ENCODE measurements around the gene RCL1. TPM values are rescaled to one million over a fixed set of nuclear protein-coding genes. Genes with fewer than 3 reads are reported as not detected.

The RCL1 gene
- total and polyA plus RNA-seq, 2 of the 13 experiments (the other 11 are each of a cell fraction or from before 2014, with no cell fraction given) = 22.3 to 31.6 TPM

DNA sequence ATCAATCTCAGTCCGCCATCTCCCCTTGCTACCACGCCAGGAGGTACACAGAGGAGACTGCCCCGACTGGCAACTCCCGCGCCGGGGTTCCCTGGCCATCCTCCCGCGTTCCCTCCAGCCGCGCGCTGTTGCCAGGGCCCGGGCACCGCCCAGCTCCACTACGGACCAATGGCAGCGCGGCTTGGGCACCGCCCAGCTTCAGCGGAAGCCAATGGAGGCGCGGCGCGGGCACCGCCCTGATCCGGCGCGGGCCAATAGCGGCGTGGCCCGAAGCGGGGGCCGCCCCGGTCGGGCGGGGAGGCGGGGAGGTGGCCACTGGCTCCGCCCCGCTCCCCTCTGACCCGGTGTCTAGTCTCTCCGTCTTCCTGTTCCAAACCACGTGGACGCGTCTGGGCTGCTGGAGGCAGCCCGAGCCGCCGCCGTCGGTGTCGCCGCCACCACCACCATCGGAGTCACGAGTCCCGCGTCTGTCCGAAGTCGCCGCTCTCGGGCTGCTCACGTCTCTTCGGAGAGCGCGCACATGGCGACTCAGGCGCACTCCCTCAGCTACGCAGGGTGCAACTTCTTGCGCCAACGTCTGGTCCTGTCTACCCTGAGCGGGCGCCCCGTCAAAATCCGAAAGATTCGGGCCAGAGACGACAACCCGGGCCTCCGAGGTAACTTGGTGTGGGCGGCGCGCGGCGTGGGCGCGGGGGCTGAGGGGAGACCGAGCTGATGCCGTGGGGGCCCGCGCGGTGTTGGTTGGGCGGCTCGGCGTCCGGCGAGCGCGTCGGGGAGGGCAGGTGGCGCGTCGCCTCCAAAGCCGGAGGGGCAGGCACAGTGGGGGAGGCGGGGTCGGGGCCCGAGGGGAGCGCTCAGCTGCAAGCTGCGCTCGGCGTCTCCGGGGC, at the start of gene RCL1 (continued):
- TF ChIP-seq, protein P1, sequence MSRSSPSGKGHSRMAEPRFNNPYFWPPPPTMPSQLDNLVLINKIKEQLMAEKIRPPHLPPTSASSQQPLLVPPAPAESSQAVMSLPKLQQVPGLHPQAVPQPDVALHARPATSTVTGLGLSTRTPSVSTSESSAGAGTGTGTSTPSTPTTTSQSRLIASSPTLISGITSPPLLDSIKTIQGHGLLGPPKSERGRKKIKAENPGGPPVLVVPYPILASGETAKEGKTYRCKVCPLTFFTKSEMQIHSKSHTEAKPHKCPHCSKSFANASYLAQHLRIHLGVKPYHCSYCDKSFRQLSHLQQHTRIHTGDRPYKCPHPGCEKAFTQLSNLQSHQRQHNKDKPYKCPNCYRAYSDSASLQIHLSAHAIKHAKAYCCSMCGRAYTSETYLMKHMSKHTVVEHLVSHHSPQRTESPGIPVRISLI (CRISPR knock-in tag; IDR thresholded peaks at IDR 0.05; ENCODE audit: borderline replicate concordance) = no peak
- TF ChIP-seq NFKBIZ (CRISPR knock-in tag; IDR thresholded peaks at IDR 0.05) (no peak), NRL (CRISPR knock-in tag; IDR thresholded peaks at IDR 0.05; ENCODE audit: borderline replicate concordance) (no peak; the same call in none of the 2 replicates), SOX5 (CRISPR knock-in tag; IDR thresholded peaks at IDR 0.05; ENCODE audit: borderline replicate concordance) (no peak), POGZ (CRISPR knock-in tag; IDR thresholded peaks at IDR 0.05) (peak; percentile 53; the same call in 1 of the 2 replicates), SNAI1 (CRISPR knock-in tag; IDR thresholded peaks at IDR 0.05; ENCODE audit: borderline replicate concordance) (no peak), MTA3 (CRISPR knock-in tag; IDR thresholded peaks at IDR 0.05) (no peak), ARNT2 (CRISPR knock-in tag; IDR thresholded peaks at IDR 0.05; ENCODE audit: low read depth) (peak; percentile 83), MXD4 (CRISPR knock-in tag; IDR thresholded peaks at IDR 0.05) (peak; percentile 99), ZNF556 (CRISPR knock-in tag; IDR thresholded peaks at IDR 0.05; ENCODE audit: borderline replicate concordance) (peak; percentile 39; the same call in 1 of the 2 replicates)
- TF ChIP-seq, protein P2, sequence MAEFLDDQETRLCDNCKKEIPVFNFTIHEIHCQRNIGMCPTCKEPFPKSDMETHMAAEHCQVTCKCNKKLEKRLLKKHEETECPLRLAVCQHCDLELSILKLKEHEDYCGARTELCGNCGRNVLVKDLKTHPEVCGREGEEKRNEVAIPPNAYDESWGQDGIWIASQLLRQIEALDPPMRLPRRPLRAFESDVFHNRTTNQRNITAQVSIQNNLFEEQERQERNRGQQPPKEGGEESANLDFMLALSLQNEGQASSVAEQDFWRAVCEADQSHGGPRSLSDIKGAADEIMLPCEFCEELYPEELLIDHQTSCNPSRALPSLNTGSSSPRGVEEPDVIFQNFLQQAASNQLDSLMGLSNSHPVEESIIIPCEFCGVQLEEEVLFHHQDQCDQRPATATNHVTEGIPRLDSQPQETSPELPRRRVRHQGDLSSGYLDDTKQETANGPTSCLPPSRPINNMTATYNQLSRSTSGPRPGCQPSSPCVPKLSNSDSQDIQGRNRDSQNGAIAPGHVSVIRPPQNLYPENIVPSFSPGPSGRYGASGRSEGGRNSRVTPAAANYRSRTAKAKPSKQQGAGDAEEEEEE (CRISPR knock-in tag; IDR thresholded peaks at IDR 0.05; ENCODE audit: borderline replicate concordance) = no peak
- TF ChIP-seq, protein P3, sequence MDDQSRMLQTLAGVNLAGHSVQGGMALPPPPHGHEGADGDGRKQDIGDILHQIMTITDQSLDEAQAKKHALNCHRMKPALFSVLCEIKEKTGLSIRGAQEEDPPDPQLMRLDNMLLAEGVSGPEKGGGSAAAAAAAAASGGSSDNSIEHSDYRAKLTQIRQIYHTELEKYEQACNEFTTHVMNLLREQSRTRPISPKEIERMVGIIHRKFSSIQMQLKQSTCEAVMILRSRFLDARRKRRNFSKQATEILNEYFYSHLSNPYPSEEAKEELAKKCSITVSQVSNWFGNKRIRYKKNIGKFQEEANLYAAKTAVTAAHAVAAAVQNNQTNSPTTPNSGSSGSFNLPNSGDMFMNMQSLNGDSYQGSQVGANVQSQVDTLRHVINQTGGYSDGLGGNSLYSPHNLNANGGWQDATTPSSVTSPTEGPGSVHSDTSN (CRISPR knock-in tag; IDR thresholded peaks at IDR 0.05; ENCODE audit: borderline replicate concordance) = no peak
- TF ChIP-seq, protein P4, sequence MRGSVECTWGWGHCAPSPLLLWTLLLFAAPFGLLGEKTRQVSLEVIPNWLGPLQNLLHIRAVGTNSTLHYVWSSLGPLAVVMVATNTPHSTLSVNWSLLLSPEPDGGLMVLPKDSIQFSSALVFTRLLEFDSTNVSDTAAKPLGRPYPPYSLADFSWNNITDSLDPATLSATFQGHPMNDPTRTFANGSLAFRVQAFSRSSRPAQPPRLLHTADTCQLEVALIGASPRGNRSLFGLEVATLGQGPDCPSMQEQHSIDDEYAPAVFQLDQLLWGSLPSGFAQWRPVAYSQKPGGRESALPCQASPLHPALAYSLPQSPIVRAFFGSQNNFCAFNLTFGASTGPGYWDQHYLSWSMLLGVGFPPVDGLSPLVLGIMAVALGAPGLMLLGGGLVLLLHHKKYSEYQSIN (CRISPR knock-in tag; IDR thresholded peaks at IDR 0.05; ENCODE audit: borderline replicate concordance) = no peak
- TF ChIP-seq, protein P5, sequence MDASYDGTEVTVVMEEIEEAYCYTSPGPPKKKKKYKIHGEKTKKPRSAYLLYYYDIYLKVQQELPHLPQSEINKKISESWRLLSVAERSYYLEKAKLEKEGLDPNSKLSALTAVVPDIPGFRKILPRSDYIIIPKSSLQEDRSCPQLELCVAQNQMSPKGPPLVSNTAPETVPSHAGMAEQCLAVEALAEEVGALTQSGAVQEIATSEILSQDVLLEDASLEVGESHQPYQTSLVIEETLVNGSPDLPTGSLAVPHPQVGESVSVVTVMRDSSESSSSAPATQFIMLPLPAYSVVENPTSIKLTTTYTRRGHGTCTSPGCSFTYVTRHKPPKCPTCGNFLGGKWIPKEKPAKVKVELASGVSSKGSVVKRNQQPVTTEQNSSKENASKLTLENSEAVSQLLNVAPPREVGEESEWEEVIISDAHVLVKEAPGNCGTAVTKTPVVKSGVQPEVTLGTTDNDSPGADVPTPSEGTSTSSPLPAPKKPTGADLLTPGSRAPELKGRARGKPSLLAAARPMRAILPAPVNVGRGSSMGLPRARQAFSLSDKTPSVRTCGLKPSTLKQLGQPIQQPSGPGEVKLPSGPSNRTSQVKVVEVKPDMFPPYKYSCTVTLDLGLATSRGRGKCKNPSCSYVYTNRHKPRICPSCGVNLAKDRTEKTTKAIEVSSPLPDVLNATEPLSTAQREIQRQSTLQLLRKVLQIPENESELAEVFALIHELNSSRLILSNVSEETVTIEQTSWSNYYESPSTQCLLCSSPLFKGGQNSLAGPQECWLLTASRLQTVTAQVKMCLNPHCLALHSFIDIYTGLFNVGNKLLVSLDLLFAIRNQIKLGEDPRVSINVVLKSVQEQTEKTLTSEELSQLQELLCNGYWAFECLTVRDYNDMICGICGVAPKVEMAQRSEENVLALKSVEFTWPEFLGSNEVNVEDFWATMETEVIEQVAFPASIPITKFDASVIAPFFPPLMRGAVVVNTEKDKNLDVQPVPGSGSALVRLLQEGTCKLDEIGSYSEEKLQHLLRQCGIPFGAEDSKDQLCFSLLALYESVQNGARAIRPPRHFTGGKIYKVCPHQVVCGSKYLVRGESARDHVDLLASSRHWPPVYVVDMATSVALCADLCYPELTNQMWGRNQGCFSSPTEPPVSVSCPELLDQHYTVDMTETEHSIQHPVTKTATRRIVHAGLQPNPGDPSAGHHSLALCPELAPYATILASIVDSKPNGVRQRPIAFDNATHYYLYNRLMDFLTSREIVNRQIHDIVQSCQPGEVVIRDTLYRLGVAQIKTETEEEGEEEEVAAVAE (CRISPR knock-in tag; IDR thresholded peaks at IDR 0.05; ENCODE audit: borderline replicate concordance) = no peak
- TF ChIP-seq, protein P6, sequence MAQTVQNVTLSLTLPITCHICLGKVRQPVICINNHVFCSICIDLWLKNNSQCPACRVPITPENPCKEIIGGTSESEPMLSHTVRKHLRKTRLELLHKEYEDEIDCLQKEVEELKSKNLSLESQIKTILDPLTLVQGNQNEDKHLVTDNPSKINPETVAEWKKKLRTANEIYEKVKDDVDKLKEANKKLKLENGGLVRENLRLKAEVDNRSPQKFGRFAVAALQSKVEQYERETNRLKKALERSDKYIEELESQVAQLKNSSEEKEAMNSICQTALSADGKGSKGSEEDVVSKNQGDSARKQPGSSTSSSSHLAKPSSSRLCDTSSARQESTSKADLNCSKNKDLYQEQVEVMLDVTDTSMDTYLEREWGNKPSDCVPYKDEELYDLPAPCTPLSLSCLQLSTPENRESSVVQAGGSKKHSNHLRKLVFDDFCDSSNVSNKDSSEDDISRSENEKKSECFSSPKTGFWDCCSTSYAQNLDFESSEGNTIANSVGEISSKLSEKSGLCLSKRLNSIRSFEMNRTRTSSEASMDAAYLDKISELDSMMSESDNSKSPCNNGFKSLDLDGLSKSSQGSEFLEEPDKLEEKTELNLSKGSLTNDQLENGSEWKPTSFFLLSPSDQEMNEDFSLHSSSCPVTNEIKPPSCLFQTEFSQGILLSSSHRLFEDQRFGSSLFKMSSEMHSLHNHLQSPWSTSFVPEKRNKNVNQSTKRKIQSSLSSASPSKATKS (CRISPR knock-in tag; IDR thresholded peaks at IDR 0.05) = no peak

Data from HepG2 (cell line).